NCI-H2081 treated with DMSO at 0.1 percent for 48 hours (cell line): ENCODE results near the gene CACNG3.
"Not testable (repeated sequence)": the region's sequence is repeated elsewhere in the genome, so short reads cannot be mapped to it uniquely, and the experiment has no call there.

Experiments
- DNase-seq: peaks from one replicate; lab custom pipeline; 2025; lab: John Stamatoyannopoulos, UW

The CACNG3 gene

DNA sequence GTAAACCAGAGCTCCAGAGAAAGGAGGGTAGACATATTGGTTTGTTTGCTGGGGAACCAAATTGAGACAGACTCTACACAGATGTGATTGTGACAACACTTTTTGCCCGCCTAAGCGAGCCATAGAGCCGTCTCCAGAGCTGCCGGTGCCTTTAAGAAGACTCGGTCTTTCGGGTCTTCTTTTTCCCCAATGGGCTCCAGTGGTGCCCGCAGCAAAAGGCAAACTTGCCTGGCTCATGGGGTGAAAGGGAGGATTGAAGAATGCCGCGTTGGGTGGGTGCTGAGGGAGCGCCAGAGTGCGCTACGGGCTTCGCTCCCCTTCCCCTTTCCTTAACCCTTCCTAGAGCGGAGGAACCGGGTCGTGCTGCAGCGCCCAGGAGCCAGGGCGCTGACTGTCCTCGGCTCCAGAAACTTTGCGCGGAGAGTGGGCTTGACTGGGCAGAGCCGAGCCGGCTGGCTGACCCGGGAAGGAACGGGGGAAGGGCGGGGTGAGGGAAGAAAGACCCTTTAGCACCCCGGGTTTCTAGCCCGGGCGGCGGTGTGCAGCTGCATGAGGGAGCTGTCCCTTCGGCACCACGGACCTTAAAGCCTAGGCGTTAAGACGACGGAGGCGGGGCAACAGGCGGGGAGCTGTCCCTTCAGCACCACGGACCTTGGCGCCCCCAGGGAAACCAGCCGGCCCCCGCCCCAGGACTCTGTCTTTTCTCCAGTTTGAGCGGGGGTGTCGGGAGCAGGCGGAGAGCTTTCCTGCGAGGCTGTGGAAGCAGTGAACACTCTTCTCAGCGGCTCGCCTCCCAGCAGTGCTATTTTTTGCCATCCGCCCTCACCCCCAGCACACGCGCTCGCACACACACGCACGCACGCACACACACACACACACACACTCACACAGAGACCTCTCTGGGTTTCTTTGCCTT, at the start of gene CACNG3:
CACNG3 (plus strand) TSS at position 880 of the 916 bp plus-strand sequence. CDS start 420 bp downstream, outside the sequence.
- DNase-seq: no peak

DNA sequence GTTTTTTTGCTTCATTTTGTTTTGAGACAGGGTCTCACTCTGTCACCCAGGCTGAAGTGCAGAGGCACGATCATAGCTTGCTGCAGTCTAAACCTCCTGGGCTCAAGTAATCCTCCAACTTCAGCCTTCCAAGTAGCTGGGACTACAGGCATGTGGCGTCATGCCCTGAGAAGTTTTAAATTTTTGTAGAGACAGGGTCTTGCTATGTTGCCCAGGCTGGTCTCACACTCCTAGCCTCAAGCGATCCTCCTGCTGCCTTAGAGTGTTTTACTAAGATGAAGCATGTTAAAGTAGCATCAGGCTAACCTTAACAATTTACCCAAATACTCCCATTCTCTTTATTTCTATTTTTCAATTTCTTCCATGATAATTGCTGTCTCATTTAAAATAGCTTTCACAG, 49.2 kb upstream of the CACNG3 start:
- no peak for DNase-seq

DNA sequence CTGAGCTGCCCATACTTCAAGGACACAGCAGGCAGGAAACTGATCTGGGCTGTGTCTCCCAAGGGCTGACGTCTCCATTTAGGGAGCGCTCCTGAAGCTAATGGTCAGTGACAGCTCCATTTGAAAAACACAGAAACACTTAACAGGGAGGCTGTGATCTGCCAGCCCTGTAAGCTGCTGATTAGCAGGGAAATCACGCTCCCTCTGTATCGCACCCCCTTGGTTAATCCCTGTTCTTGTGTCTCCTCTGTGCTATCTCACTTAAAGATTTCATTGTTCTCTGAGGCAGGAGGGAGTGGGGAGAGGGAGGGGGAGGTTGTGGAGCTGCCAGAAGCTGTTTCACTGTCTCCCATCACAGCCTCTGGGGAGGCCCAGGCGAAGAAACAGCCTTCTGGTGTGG, 47.4 kb upstream of the CACNG3 start:
- no peak for DNase-seq

DNA sequence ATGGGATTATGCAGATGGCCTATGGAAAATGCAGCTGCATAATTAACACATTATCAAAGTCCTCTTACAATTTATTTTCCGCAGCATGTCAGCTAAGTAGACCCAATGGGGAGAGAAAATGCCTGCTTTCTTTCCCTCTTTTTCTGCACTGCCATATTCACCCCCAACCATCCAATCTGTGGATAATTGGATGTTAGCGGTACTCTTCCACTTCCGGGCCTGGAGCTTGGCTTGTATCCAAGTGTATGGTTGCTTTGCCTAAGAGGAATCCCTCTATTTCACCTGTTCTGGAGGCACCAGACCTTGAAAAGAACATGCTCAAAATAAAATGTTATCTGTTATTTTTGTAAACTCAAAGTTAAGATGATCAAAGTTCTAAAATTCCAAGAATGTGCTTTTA, 41.1 kb upstream of the CACNG3 start:
- no peak for DNase-seq

DNA sequence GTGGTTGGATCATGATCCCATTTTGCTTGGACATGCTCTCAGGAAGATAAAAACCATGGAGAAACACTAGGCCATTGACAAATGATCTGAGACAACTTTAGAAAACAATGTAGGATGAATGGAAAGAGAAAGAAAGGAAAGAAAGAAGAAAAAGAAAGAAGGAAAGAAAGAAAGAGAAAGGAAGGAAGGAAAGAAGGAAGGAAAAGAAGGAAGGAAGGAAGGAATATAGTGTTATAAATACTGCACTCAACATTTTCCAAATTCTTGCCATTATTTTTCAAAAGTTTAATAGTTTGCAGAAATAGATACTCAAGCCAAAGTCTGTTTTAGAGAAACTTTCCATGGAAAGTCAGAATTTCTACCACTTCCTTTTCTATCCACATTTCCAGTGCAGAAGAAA, 39.2 kb upstream of the CACNG3 start:
- no peak for DNase-seq

DNA sequence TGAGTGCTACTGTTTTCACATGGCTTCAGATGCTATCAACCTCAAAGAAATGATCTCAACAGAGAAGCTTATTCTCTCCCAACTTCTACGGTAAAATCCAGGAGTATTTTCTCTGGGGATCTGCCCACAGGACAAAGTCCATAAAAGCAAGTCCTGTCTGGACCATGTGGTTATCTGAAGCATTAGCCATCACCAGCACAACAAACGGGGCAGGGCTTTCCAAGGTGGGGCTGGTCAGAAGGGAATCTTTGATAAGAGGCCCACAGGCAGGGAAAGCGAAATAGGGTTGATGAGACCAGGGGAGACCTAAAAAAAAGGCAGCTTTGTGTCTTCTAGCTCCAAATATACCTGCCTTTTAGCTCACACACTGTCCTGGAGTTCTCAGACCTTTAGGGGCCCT, 38.7 kb upstream of the CACNG3 start:
- no peak for DNase-seq

DNA sequence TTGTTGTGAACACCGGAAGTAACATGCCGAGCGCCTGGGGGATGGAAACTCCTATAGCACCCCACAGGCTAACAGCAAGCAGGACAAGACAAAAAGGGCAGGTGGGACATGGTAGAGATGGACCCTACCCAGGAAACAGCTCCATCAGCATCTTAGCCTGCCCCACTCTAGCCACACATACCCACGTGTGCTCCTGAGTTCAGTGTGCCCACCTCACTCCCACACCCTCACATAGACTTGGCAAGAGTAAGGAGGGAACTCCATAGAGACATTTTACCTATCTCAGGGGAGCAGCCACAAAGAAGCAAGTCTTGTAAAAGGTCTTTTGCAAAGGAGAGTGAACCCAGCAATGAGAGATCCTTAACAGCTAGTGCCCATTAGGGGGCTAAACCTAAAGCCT, 37.8 kb upstream of the CACNG3 start:
- no peak for DNase-seq

DNA sequence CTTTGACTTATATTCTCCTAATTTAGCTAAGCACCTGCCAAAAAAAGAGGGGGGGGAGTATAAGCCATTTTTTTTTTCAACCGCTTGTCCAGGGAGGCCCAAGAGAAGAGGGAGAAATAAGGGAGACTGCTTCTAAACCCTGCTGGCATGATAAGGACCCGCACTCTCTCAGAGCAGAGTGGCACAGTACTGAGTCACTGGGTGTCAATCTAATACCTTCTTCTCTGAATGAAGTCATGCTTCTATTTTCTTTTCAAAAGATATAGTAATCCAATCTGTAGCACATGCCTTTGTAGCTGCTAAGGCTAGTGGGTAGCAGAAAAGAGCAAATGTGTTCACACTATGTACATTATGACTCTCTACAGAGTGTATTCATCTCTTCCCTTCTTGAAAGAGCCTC, 34.9 kb upstream of the CACNG3 start:
- DNase-seq: no peak

DNA sequence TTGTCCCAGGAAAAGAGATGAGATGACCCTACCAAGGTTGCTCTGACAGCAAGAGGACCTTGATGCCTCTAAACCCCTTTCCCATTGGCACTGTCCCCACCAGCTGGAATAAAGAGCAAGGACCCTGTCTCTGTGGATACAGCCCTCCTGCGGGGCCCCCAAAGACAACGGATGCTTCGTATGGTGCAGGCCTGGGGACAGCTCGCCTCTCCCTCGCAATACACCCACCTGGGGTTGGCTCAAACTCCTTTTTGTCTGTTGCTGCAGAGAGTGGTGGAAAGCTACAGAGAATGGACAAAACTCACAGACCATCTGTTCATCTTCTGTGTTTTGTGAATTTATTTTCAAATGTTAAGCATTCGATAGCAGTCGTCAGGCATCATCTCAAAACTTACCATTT, 27.6 kb upstream of the CACNG3 start:
- no peak for DNase-seq

DNA sequence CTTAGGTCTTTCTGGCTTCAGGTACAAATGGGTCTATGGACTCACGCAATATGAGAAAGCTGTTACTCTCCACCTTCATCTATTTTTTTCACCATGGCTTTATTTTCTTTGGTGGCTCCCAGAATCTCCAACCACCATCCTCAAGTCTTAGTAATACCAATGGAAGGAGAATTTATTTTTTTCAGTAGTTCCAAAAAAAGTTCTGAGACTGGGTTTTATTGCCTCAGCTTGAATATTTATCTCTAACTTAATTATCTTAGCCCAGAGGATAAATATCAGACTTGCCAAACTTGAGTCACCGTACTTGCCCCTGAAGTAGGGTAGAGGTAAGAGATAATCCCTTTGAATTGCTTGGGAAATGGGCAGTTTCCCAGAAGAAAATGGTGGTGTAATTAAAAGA, 23.2 kb upstream of the CACNG3 start:
- no peak for DNase-seq

DNA sequence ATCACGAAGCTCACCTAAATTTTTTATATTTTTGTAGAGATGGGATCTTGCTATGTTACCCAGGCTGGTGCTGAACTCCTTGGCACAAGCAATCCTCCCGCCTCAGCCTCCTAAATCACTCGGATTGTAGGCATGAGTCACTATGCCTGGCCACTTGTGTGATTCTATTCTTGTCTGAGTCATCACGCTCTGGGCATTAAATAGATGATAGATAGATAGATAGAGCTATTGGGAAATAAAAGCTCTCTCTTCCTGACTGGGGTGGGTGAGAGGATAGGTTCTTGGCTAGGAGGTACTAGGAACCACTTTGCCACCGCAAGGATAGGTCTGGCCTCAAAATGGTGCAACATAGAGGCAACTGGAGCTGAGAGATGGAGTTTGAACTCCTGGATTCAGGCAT, 21.4 kb upstream of the CACNG3 start:
- DNase-seq: no peak

DNA sequence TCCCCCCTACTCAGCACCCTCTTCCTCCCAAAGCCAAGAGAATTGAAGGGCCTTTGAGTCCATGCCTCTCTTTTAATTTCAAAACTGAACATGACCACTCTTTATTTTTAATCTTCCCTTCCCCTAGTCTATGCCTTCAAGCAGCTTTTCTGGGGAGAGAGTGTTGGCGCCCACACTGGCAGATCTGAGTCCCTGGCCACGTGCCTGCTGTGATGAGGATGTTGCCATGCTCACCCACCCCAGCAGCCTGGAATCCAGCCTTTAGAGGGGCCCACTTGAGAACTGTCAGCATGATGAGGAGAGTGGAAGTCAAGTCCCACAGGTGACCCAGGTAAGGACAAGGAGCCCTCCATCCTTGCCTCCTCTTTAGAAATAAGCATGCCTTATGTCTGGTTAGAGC, 20.3 kb upstream of the CACNG3 start:
- DNase-seq: no peak

DNA sequence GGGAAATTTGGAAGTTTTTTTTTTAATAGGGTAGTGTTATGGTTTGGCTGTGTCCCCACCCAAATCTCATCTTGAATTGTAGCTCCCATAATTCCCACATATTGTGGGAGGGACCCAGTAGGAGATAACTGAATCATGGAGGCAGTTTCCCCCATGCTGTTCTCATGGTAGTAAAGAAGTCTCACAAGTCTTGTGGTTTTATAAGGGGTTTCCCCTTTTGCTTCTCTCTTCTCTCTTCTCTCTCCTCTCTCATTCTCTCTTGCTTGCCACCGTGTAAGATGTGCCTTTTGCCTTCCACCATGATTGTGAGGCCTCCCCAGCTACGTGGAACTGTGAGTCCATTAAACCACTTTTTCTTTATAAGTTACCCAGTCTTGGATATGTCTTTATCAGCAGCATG, 17.3 kb upstream of the CACNG3 start:
- not testable (repeated sequence) for DNase-seq

DNA sequence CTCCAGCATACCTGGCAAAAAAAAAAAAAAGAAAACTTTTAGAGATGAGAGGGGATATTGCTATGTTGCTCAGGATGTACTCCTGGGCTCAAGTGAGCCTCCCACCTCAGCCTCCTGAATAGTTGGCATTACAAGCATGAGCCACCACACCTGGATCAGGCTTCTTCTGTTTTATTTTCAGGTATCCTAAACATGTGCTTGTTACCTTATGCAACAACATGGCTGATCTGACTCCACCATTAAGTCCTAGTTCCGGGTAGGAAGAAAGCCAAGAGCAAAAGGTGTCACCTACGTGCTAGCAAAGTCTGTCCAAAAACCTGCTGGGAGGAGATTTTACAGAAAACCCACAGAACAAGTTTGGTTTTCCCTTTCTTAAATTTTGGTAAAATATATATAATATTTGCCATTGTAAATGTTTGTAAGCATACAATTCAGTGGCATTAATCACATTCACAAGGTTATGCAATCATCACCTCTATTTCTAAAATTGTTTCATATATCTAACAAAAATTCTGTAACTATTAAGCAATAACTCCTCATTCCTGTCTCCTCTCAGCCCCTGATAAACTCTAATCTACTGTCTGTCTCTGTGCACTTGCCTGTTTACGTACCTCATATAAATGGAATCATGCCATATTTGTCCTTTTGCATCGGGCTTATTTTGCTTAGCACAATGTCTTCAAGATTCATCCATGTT, 9.1 kb upstream of the CACNG3 start:
- DNase-seq: no peak

DNA sequence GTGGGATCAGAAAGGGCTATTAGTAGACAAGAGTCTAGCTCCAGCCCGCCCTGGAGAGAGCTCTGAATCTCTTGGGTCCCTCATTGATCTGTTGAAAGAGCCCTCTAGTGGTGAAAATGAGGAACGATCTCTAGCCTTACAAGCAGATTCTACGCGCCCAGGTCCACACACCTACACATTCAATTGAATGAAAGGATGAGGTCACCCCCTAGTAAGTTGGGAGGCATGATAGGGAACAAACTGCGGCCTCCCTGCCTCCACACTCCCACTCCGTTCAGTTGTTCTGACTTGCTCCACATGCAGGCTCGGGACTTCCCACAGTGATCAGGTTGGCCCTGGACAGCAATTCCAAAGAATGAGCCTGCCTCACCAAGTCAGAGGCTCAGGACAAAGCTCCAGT, 2.9 kb upstream of the CACNG3 start:
- no peak for DNase-seq

DNA sequence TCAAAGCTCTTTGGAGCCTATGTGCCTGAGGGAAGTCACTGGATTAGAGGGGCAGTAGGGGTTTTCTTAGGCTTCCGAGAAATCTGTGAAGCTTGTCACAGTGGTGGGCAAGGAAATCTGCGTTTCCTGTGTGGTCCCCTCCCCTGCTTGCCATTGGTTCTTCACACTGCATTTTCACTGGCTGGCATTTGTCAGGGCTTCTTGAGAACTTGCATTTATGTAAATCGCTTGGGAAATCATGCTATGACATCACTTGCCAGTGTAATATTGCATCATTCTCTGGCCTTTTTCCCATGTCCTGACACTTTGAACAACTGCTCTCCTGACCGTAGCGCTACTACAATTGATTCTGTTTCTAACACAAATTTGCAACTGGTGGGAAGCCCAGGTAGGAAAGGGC, 1.8 kb downstream of the CACNG3 start:
- no peak for DNase-seq

DNA sequence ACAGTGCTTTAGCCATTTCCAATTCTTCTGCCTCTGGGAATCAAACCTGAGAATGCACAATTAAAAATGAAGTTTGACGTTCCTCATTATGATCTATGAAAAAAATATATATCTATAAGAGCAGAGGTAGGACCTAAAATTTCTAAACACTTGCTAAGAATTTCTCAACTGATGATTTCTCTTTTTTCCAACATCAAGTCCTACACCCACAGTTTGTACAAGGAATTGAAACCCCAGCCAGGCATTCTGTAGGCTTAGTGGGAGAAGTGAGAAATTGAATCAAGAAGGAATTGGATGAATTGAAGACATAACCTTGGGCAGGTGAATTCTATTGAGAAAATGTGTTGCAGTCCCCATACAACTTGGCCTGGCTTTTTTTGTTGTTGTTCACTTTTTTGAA, 2.7 kb downstream of the CACNG3 start:
- no peak for DNase-seq

DNA sequence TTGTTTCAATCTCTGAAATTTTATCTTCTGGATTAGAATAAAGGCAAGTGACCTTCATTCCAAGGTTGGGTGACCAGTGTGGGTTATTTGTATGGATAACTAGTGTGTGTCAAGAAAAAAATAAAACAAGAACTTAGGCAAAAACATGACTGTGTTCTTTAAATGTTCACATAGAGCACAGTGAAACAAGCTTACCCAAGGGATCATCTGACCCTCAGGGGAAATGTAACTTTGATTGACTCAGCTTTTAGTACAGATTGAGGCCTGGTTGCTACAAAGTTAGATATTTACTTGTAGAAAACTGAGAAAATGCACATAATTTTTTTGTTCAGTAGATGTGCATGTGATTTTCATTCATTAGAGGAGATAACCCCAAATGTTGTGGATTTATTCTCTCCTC, 6.7 kb downstream of the CACNG3 start:
- DNase-seq: no peak

DNA sequence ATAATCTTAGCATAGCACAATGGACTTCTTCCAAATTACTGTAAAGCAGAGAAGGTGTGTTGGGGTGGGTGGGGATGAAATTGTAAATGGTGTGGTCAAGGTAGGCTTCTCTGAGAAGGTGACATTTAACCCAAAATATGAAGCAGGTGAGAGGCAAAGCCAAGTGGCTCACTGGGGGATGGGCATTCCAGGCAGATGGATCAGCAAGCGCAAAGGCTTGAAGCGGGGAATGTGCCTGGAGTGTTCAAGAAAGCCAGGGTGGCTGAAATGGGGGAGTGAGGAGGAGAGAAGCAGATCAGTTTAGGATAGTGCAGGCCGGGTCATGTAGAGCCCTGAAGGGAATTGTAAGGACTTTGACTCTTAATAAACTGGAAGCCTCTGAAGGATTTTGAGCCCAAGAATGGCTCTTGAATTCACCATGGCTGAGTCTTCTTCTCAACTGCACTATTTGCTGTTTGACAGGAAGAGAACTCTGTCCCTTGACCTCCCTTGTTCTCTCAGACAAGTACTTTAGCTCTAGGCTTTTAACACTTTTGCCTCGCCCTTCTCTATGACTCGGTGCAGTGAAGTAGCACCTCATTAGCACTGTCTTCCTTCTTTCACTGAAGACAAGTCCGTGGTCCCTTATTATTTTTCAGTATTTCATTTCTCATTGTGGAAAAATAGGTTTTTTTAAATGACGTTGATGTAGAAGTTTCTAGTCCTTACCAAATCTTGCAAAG, 14.7 kb downstream of the CACNG3 start:
- no peak for DNase-seq

DNA sequence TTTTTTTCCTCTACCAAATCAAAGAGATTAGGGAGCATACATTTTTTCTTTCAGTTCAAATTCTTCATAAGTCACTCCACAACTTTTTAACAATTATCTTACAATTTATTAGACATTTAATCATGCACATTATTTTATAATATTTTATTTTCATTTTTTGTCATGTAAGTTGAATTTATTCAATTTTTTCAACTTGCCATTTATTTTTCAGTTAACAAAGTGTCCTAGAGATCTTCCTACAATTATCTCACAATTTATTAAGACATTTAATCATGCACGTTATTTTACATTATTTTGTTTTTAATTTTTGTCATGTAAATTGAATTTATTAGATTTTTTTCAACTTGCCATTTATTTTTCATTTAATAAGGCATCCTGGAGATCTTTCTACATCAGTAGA, 16.2 kb downstream of the CACNG3 start:
- no peak for DNase-seq

DNA sequence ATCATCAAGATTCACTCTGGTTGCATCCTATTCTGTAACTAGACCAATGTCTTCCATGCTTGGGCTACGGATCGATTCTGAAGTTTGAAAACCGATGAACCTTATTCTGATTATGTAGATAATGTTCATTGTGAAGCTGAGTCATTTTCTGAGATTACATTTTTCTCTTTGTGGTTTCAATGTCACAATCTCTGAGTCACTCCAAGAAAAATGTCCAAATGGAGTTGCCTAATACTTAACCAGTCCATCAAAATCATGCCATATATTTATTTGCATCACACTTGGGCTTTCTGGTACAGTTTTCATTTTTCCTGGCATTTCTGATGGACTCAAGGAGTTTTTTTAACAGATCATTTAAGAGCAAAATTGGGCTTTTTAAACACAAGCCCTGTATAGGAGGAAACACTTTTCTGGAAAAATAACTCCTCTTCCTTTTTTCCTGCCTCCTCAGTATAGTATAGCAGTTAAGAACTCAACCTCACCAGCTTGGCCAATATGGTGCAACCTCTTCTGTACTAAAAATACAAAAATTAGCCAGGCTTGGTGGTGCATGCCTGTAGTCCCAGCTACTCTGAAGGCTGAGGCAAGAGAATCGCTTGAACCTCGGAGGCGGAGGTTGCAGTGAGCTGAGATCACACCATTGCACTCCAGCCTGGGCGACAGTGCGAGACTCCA, 17.5 kb downstream of the CACNG3 start:
- DNase-seq: no peak

DNA sequence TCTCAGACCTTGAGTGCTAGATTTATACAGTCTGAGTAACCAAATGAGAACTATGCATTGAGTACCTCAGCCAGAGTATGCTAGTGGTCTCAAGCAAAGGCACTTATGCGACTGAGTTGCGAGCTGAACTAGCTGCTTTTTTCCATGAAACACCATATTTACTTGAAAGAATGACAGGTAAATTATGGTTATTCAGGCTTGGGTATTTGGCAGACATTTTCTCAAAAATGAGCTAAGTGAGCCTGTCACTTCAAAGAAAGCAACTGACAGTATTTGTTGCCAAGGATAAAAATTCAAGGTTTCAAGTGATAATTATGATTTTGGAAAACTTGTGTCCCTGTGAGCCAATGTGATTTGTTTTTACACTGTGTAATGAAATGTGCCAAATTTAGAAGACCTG, 19.3 kb downstream of the CACNG3 start:
- DNase-seq: no peak
